ENCODE data around the gene ZNF841. TPM values are rescaled to one million over a fixed set of nuclear protein-coding genes. Genes with fewer than 3 reads are reported as not detected.
"Not testable (repeated sequence)": the region's sequence is repeated elsewhere in the genome, so short reads cannot be mapped to it uniquely, and the experiment has no call there.

Gene ZNF841
- total RNA-seq, 6 donors from 2014 or later = 13.7 to 32.5 (median 17.1) TPM

GRCh38 chr19:52099497-52100138 is 4.1 kb upstream of the ZNF841 start:
- TF ChIP-seq POLR2A (IDR thresholded peaks at IDR 0.05) = no peak
- no peak for TF ChIP-seq POLR2AphosphoS5 (IDR thresholded peaks at IDR 0.05)
- no peak for TF ChIP-seq CTCF (IDR thresholded peaks at IDR 0.05)
- TF ChIP-seq EP300 (IDR thresholded peaks at IDR 0.05) = no peak
- 88 to 94% methylated on average over 2 of the region's 2 CpGs for WGBS, 2 donors
- no peaks in the 10 kb centered on the region for H3K27me3 ChIP-seq
- DNase-seq (no peak), ATAC-seq (ENCODE audit: low FRiP score in 2 of 2) (no peak)
- H3K9me3 ChIP-seq = peaks cover 0 to 46% (median 39%) of the 10 kb centered on the region in 4 donors
- no peak overlapping the region for H3K4me3 ChIP-seq
- peaks cover 0 to 4% (median 3%) of the 10 kb centered on the region in 4 donors for H3K4me1 ChIP-seq
- H3K27ac ChIP-seq = no peak overlapping the region
- H3K36me3 ChIP-seq = no peaks in the 10 kb centered on the region

- not testable (repeated sequence) for H3K27me3 ChIP-seq; H3K4me3 ChIP-seq; H3K27ac ChIP-seq; DNase-seq; ATAC-seq (ENCODE audit: low FRiP score in 2 of 2)
- 77 to 79% methylated on average over 3 of the region's 3 CpGs for WGBS, 2 donors
- H3K9me3 ChIP-seq = peaks cover 0 to 39% (median 30%) of the 10 kb centered on the region in 4 donors
- H3K4me1 ChIP-seq = peaks cover 11 to 29% (median 16%) of the 10 kb centered on the region in 4 donors
- peaks cover 4 to 19% (median 12%) of the 10 kb centered on the region in 4 donors for H3K36me3 ChIP-seq
These were observed 851 bp upstream of the ZNF841 start for GRCh38 chr19:52096416-52096815.

- Histone ChIP-seq H3K4me1 (peaks cover 11 to 29% (median 16%) of the 10 kb centered on the region in 4 donors), H3K27me3 (no peaks in the 10 kb centered on the region), H3K4me3 (peak overlapping the region; percentile 84 to 95 (median 86)), H3K27ac (peak overlapping the region; percentile 75 to 86 (median 82)), H3K36me3 (peaks cover 4 to 32% (median 23%) of the 10 kb centered on the region in 4 donors), H3K9me3 (peaks cover 4 to 51% (median 38%) of the 10 kb centered on the region in 4 donors)
- DNase-seq (no peak), ATAC-seq (ENCODE audit: low FRiP score in 2 of 2) (no peak)
- 8 to 17% methylated on average over 12 of the region's 12 CpGs for WGBS, 2 donors
- TF ChIP-seq CTCF (IDR thresholded peaks at IDR 0.05) = no peak
- TF ChIP-seq EP300 (IDR thresholded peaks at IDR 0.05) = no peak
- no peak for TF ChIP-seq POLR2A (IDR thresholded peaks at IDR 0.05)
- TF ChIP-seq POLR2AphosphoS5 (IDR thresholded peaks at IDR 0.05) = no peak
These were observed 937 bp downstream of the ZNF841 start for GRCh38 chr19:52094526-52095130.

- TF ChIP-seq EP300 (IDR thresholded peaks at IDR 0.05) (no peak), CTCF (IDR thresholded peaks at IDR 0.05) (no peak)
- DNase-seq = no peak
- peaks cover 4 to 60% (median 33%) of the 10 kb centered on the region in 4 donors for H3K9me3 ChIP-seq
- H3K27ac ChIP-seq = no peak overlapping the region
- no peaks in the 10 kb centered on the region for H3K27me3 ChIP-seq
- no peaks in the 10 kb centered on the region for H3K4me1 ChIP-seq
- no peak for ATAC-seq (ENCODE audit: low FRiP score in 2 of 2)
- peaks cover 5 to 96% (median 67%) of the 10 kb centered on the region in 4 donors for H3K36me3 ChIP-seq
- no peak overlapping the region for H3K4me3 ChIP-seq
These were observed 9.1 kb downstream of the ZNF841 start for GRCh38 chr19:52086481-52086880.

- H3K36me3 ChIP-seq = peaks cover 42 to 100% (median 91%) of the 10 kb centered on the region in 4 donors
- 92 to 98% methylated on average over 5 of the region's 5 CpGs for WGBS, 2 donors
- DNase-seq = no peak
- no peak for ATAC-seq (ENCODE audit: low FRiP score in 2 of 2)
- H3K27me3 ChIP-seq = no peaks in the 10 kb centered on the region
- H3K4me3 ChIP-seq = no peak overlapping the region
- TF ChIP-seq EP300 (IDR thresholded peaks at IDR 0.05) = no peak
- no peak for TF ChIP-seq POLR2AphosphoS5 (IDR thresholded peaks at IDR 0.05)
- TF ChIP-seq POLR2A (IDR thresholded peaks at IDR 0.05) = no peak
- TF ChIP-seq CTCF (IDR thresholded peaks at IDR 0.05) = no peak
- no peak overlapping the region for H3K27ac ChIP-seq
- no peaks in the 10 kb centered on the region for H3K4me1 ChIP-seq
- H3K9me3 ChIP-seq = peaks cover 79 to 99% (median 96%) of the 10 kb centered on the region in 4 donors
These were observed 25.1 kb downstream of the ZNF841 start for GRCh38 chr19:52070496-52070895.
